SK-N-SH (cell line): ENCODE measurements around the gene CHML. TPM values are rescaled to one million over a fixed set of nuclear protein-coding genes. Genes with fewer than 3 reads are reported as not detected.

ENCODE experiments used
- CTCF ChIA-PET: fragments of 300-600, 350-600 bp; formaldehyde crosslinking; extraction: SDS; loops from one replicate; lab custom pipeline; 2021; lab: Yijun Ruan, JAX
- POLR2A ChIA-PET: fragments of 350-600 bp; sonication (Branson Sonifier 250); formaldehyde crosslinking; extraction: SDS; loops from one replicate; lab custom pipeline; 2020; ENCODE audit warnings: antibody characterized with exemption, inconsistent platforms; lab: Yijun Ruan, JAX
- DNase-seq: peaks from one replicate; pipeline ENCODE4 v3.0.0; 2012
- H2AFZ ChIP-seq: fragments of 200-600 bp; sonication (generic); 2 replicates; pipeline ENCODE4 v1.8.1; 2016; ENCODE audit warnings: antibody characterized with exemption, mild to moderate bottlenecking, low read depth
- H3F3A ChIP-seq: fragments of 200-600 bp; sonication (generic); replicated peaks from 2 replicates; pipeline ENCODE3; 2016; ENCODE audit warnings: antibody characterized with exemption, mild to moderate bottlenecking; ENCODE audit not compliant: insufficient read depth
- H3K27ac ChIP-seq, 2 experiments: fragments of 200-500 bp in 1 of 2; fragments of 200-600 bp in 1 of 2; sonication (Bioruptor generic) in 1 of 2; sonication (generic), shearing (Covaris generic) in 1 of 2; 2 replicates each; pipeline versions ENCODE4 v1.5.1 to v1.6.1; 2014 to 2016; ENCODE audit warnings: low read depth in 2 of 2, inconsistent platforms in 1 of 2, low read length in 1 of 2, mild to moderate bottlenecking in 1 of 2, mixed read lengths in 1 of 2
- H3K27me3 ChIP-seq: fragments of 200-600 bp; sonication (generic), shearing (Covaris generic); 2 replicates; pipeline ENCODE4 v1.6.1; 2016; ENCODE audit warnings: mixed run types; ENCODE audit not compliant: insufficient read depth
- H3K36me3 ChIP-seq, 2 experiments: fragments of 200-500 bp in 1 of 2; fragments of 200-600 bp in 1 of 2; sonication (Bioruptor generic) in 1 of 2; sonication (generic) in 1 of 2; replicated peaks in 1 of 2; 2 replicates each; pipeline versions ENCODE3 to v1.5.1; 2014 to 2016; ENCODE audit warnings: low read length in 1 of 2, mild to moderate bottlenecking in 1 of 2; ENCODE audit not compliant: insufficient read depth in 2 of 2, control insufficient read depth in 1 of 2
- H3K4me1 ChIP-seq, 2 experiments: fragments of 200-500 bp in 1 of 2; fragments of 200-600 bp in 1 of 2; sonication (Bioruptor generic) in 1 of 2; sonication (generic), shearing (Covaris generic) in 1 of 2; 2 replicates each; pipeline versions ENCODE4 v1.5.1 to v1.6.1; 2014 to 2016; ENCODE audit warnings: low read depth in 1 of 2, low read length in 1 of 2, mixed run types in 1 of 2; ENCODE audit not compliant: insufficient read depth in 2 of 2, control insufficient read depth in 1 of 2
- H3K4me2 ChIP-seq: fragments of 200-600 bp; sonication (generic), shearing (Covaris generic); 2 replicates; pipeline ENCODE4 v1.6.1; 2017; ENCODE audit warnings: mixed run types
- H3K4me3 ChIP-seq, 2 experiments: fragments of 200-500 bp in 1 of 2; fragments of 200-600 bp in 1 of 2; sonication (Bioruptor generic) in 1 of 2; sonication (generic), shearing (Covaris generic) in 1 of 2; 2 replicates each; pipeline versions ENCODE4 v1.5.1 to v1.8.1; 2014 to 2016; ENCODE audit warnings: low read depth in 2 of 2, inconsistent platforms in 1 of 2, low read length in 1 of 2, mild to moderate bottlenecking in 1 of 2, mixed read lengths in 1 of 2, moderate library complexity in 1 of 2
- H3K79me2 ChIP-seq: fragments of 200-600 bp; sonication (generic); 2 replicates; pipeline ENCODE4 v1.8.1; 2017; ENCODE audit warnings: mild to moderate bottlenecking; ENCODE audit not compliant: insufficient read depth
- H3K9ac ChIP-seq: fragments of 200-600 bp; sonication (generic); 2 replicates; pipeline ENCODE4 v1.6.1; 2017; ENCODE audit warnings: mixed run types
- H3K9me2 ChIP-seq: fragments of 200-600 bp; sonication (generic); 2 replicates; pipeline ENCODE4 v1.6.1; 2017; ENCODE audit warnings: mixed run types
- H3K9me3 ChIP-seq: fragments of 200-600 bp; sonication (generic); 2 replicates; pipeline ENCODE4 v1.6.1; 2017; ENCODE audit warnings: mixed run types, mild to moderate bottlenecking, moderate library complexity
- H4K20me1 ChIP-seq: fragments of 200-600 bp; sonication (generic); 2 replicates; pipeline ENCODE4 v1.6.1; 2017; ENCODE audit warnings: mild to moderate bottlenecking, mixed run types; ENCODE audit not compliant: insufficient read depth
- FOXM1 ChIP-seq: IDR thresholded peaks from 2 replicates; pipeline ENCODE4 v1.4.0; 2012; ENCODE audit warnings: low read depth, mild to moderate bottlenecking
- MXI1 ChIP-seq: IDR thresholded peaks from 2 replicates; pipeline ENCODE4 v1.6.1; 2012; ENCODE audit warnings: mild to moderate bottlenecking, low read depth, low read length, improper control_type of control experiment
- RCOR1 ChIP-seq: fragments of 150-350 bp; IDR thresholded peaks from 2 replicates; pipeline ENCODE4 v1.6.1; 2017; ENCODE audit warnings: antibody characterized with exemption, low read length
- SIN3A ChIP-seq: IDR thresholded peaks from 2 replicates; pipeline ENCODE4 v1.6.1; 2012; ENCODE audit warnings: low read depth, mild to moderate bottlenecking, low read length, moderate library complexity, borderline replicate concordance
- SMC3 ChIP-seq: IDR thresholded peaks from 2 replicates; pipeline ENCODE4 v1.6.1; 2012; ENCODE audit warnings: low read depth, low read length, improper control_type of control experiment
- TEAD4 ChIP-seq: IDR thresholded peaks from 2 replicates; pipeline ENCODE4 v1.4.0; 2012; ENCODE audit warnings: mild to moderate bottlenecking, borderline replicate concordance; ENCODE audit not compliant: insufficient read depth
- YY1 ChIP-seq: IDR thresholded peaks from 2 replicates; pipeline ENCODE4 v1.4.0; 2012; ENCODE audit warnings: low read depth, mild to moderate bottlenecking
- WGBS: methylation state at CpG from one replicate; pipeline ENCODE4 v1.1.6; 2017; ENCODE audit warnings: low lambda C conversion rate; 5-methylcytosine and 5-hydroxymethylcytosine counted together
- polyA plus RNA-seq, 3 experiments: library from polyadenylated mRNA; depleted of rRNA; stranded (reverse); fragments of >200 nt; gene quantifications; 2 replicates each; pipeline ENCODE4 v1.2.3, GENCODE V29; 2012
- TF ChIP-seq, protein P1 (sequence below): IDR thresholded peaks from 2 replicates; pipeline ENCODE4 v1.4.0; 2012; ENCODE audit warnings: low read depth, borderline replicate concordance
- TF ChIP-seq, protein P2 (sequence below): IDR thresholded peaks from 2 replicates; pipeline ENCODE4 v1.4.0; 2012; ENCODE audit warnings: low read depth
- TF ChIP-seq, protein P3 (sequence below): IDR thresholded peaks from 2 replicates; pipeline ENCODE4 v1.4.0; 2012; ENCODE audit warnings: low read depth, borderline replicate concordance

The CHML gene
- polyA plus RNA-seq, 1 of the 3 experiments (the other 2 are of a cell fraction), result 3.0 TPM

DNA sequence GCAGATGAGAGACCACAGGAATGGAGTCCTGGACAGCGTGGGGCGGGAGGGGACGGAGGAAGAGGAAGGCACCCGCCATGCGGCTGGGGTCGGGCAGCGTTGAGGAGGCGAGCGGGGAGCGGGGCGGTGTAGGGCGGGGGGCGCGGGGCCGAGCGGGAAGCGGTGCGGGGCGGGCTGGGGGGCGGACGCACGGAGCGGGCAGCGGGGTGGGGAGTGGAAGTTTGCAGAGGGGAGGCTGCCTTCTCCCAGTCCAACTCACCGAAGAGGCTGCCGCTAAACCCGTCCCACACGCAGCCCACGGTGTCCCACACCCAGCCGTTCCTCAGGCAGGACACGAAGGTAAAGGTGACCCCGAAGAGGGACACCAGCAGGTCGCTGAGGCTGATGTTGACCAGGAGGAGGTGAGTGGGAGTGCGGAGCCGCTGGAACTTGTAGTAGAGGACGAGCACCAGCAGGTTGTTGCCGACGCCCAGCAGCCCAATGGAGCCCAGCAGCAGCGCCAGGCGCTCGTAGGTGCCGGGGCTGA is 483 bp downstream of the CHML start:
- H3K79me2 ChIP-seq, result peaks cover 35% of the 10 kb centered on the region
- H3K9me2 ChIP-seq, result no peaks in the 10 kb centered on the region
- no peaks in the 10 kb centered on the region for H3K27me3 ChIP-seq
- DNase-seq, result peak; percentile 78
- H3F3A ChIP-seq, result no peaks in the 10 kb centered on the region
- H4K20me1 ChIP-seq, result no peaks in the 10 kb centered on the region
- ChIA-PET CTCF (interaction anchor here (0.6 to 2.4 kb wide), 4 partner anchors 10 to 28 kb away, joined by 3 to 10 read pairs (median 4); no protein-coding TSS in a partner anchor), POLR2A (interaction anchor here (0.8 to 1.0 kb wide), 2 partner anchors 28 to 1132 kb away, joined by 3 read pairs; no protein-coding TSS in a partner anchor)
- H2AFZ ChIP-seq, result peak overlapping the region; percentile 85
- WGBS, result under 1% methylated on average over 16 of the region's 42 CpGs
- H3K4me1 ChIP-seq, result peaks cover 11 to 23% of the 10 kb centered on the region in 2 experiments
- peak; percentile 37; the same call in 1 of the 2 replicates for TF ChIP-seq MXI1
- TF ChIP-seq, protein P1, sequence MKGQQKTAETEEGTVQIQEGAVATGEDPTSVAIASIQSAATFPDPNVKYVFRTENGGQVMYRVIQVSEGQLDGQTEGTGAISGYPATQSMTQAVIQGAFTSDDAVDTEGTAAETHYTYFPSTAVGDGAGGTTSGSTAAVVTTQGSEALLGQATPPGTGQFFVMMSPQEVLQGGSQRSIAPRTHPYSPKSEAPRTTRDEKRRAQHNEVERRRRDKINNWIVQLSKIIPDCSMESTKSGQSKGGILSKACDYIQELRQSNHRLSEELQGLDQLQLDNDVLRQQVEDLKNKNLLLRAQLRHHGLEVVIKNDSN, result no peak
- 0 out of 2 replicates have a peak, but pooled peaks have one; percentile 1 for TF ChIP-seq RCOR1
- H3K4me3 ChIP-seq, result peak overlapping the region; percentile 85 to 95
- no peaks in the 10 kb centered on the region for H3K9me3 ChIP-seq
- H3K27ac ChIP-seq, result peak overlapping the region; percentile 46 to 82; a peak in 3 of 4 replicates
- H3K9ac ChIP-seq, result peak overlapping the region; percentile 86
- peaks cover 10 to 19% of the 10 kb centered on the region in 2 experiments for H3K36me3 ChIP-seq
- peak overlapping the region; percentile 81 for H3K4me2 ChIP-seq

DNA sequence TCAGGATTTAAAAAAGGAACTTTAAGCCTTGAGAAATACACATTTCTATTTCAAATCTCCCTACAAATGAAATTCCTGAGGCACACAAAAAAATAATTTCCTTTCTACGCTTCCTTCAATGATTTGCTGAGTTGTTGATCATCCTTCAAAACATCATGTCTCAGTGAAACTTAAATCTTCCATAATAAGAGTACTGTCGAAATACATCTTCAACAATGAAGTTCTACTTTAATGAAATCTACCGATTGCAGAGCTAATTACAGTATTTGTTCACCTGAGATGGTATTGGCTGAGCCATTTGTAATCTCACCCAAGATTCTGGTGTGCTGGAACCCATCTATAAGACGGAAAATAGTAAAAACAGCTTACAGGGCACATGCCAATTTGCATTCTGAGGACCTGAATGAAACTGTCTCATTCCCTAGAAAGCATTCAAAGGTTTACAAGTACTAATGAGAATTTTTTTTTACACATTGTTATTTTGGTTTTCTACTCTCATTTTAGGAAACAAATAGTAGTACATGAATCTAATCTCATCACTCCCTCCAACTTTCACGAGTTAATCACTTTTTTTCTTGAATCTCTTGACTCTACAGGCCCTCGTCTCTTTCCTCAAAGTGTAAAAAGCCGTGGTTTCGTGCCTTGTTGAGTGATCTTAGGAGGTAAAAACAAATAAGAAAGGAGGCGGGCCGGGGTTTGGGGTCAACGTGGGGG is 1.1 kb downstream of the CHML start:
- Histone ChIP-seq H3K36me3 (peaks cover 10 to 23% of the 10 kb centered on the region in 2 experiments), H3K27me3 (no peaks in the 10 kb centered on the region), H3K79me2 (peaks cover 35% of the 10 kb centered on the region), H3K9me3 (no peaks in the 10 kb centered on the region), H4K20me1 (no peaks in the 10 kb centered on the region), H3K4me3 (peak overlapping the region; percentile 85 to 95), H3K27ac (peak overlapping the region in 1 of 2 experiments; percentile 82; a peak in 1 of 4 replicates), H3K9me2 (no peaks in the 10 kb centered on the region), H3K4me2 (peak overlapping the region; percentile 81), H3K4me1 (peaks cover 11 to 23% of the 10 kb centered on the region in 2 experiments), H2AFZ (peak overlapping the region; percentile 72), H3K9ac (peak overlapping the region; percentile 86), H3F3A (no peaks in the 10 kb centered on the region)
- ChIA-PET POLR2A (no interaction called here), CTCF (interaction anchor here (0.6 to 2.4 kb wide), 4 partner anchors 10 to 29 kb away, joined by 3 to 10 read pairs (median 5); no protein-coding TSS in a partner anchor)
- TF ChIP-seq SIN3A (no peak), FOXM1 (no peak), TEAD4 (no peak), SMC3 (no peak), YY1 (0 out of 2 replicates have a peak, but pooled peaks have one; percentile 33)
- TF ChIP-seq, protein P2, sequence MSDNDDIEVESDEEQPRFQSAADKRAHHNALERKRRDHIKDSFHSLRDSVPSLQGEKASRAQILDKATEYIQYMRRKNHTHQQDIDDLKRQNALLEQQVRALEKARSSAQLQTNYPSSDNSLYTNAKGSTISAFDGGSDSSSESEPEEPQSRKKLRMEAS, result no peak
- TF ChIP-seq, protein P3, sequence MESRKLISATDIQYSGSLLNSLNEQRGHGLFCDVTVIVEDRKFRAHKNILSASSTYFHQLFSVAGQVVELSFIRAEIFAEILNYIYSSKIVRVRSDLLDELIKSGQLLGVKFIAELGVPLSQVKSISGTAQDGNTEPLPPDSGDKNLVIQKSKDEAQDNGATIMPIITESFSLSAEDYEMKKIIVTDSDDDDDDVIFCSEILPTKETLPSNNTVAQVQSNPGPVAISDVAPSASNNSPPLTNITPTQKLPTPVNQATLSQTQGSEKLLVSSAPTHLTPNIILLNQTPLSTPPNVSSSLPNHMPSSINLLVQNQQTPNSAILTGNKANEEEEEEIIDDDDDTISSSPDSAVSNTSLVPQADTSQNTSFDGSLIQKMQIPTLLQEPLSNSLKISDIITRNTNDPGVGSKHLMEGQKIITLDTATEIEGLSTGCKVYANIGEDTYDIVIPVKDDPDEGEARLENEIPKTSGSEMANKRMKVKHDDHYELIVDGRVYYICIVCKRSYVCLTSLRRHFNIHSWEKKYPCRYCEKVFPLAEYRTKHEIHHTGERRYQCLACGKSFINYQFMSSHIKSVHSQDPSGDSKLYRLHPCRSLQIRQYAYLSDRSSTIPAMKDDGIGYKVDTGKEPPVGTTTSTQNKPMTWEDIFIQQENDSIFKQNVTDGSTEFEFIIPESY, result no peak
- DNase-seq, result no peak
- WGBS, result 10% methylated on average over 11 of the region's 11 CpGs
